Activated B cell treated with CpG ODN at 0.5 μM for 24 hours (primary cell): ENCODE data around the gene NPDC1. TPM values are rescaled to one million over a fixed set of nuclear protein-coding genes. Genes with fewer than 3 reads are reported as not detected.

Source experiments
- ATAC-seq: fragments of 200-7000 bp; cut with Tn5 transposase; one replicate; pipeline ENCODE4 v1.10.0; 2021; ENCODE audit warnings: low read depth, mild to moderate bottlenecking, moderate library complexity
- CTCF ChIA-PET: fragments of 350-600 bp; sonication (Branson Sonifier 250); formaldehyde crosslinking; loops from one replicate; lab custom pipeline; 2021; ENCODE audit warnings: antibody characterized with exemption; lab: Charles Lee
- POLR2A ChIA-PET: fragments of 350-600 bp; sonication (Branson Sonifier 250); formaldehyde crosslinking; loops from one replicate; lab custom pipeline; 2021; ENCODE audit warnings: antibody characterized with exemption; lab: Charles Lee
- DNase-seq: peaks from one replicate; pipeline ENCODE4 v3.0.0; 2022
- H3K27ac Mint-ChIP-seq: one replicate; pipeline ENCODE4 v1.8.0; 2020; ENCODE audit warnings: mixed read lengths
- H3K27me3 Mint-ChIP-seq: one replicate; pipeline ENCODE4 v1.8.0; 2021; ENCODE audit warnings: mixed read lengths
- H3K36me3 Mint-ChIP-seq: one replicate; pipeline ENCODE4 v1.8.0; 2021; ENCODE audit warnings: low read depth, mixed read lengths
- H3K4me1 Mint-ChIP-seq: one replicate; pipeline ENCODE4 v1.8.0; 2021; ENCODE audit warnings: mixed read lengths
- H3K4me3 Mint-ChIP-seq: one replicate; pipeline ENCODE4 v1.8.0; 2020; ENCODE audit warnings: mild to moderate bottlenecking, mixed read lengths
- H3K9me3 Mint-ChIP-seq: one replicate; pipeline ENCODE4 v1.8.0; 2020; ENCODE audit warnings: mixed read lengths
- intact Hi-C: fragments of 100-400 bp; cut with micrococcal nuclease; formaldehyde crosslinking; loops from one replicate; pipeline ENCODE4 v1.15.1; 2024
- total RNA-seq: library from RNA; stranded (reverse); gene quantifications from 2 replicates; pipeline ENCODE4 v1.2.3, GENCODE V29; 2022
- TF ChIP-seq, protein P1 (sequence below): fragments of 200-600 bp; IDR thresholded peaks from one replicate; pipeline ENCODE4 v1.8.0; 2022; ENCODE audit warnings: antibody characterized with exemption, mild to moderate bottlenecking

The NPDC1 gene
- total RNA-seq, 1 donor from 2014 or later, result 0.18 TPM

DNA sequence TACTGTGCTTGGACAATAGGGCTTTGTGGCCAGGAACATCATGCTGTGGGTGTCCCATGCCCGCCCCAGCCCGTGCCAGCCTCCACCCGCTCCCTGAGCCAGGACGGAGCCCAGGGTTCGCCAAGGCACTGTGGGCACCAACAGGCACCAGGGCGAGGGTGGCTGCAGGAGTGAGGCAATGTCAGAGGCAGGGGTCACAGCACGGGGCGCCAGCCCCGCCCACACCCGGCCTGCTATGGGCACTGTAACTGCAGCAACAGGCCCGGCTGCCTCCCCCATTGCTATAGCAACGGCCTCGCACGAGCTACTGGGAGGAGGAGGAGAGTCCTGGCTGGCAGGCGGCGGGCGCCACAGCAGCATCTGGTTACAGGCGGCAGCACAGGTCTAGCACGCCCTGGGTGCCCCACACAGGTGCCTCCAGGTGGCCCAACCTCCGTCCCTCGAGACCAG lies 20.4 kb downstream of the NPDC1 start:
- DNase-seq (peak; percentile 37), ATAC-seq (peak; percentile 22)
- intact Hi-C loops, result loop anchor here (5.0 kb wide), 1 partner anchor 42 kb away; no protein-coding TSS in a partner anchor
- CTCF ChIA-PET, result interaction anchor here (1.1 to 2.1 kb wide), 3 partner anchors 10 to 42 kb away, joined by 3 to 11 read pairs (median 3); no protein-coding TSS in a partner anchor
- Mint-ChIP-seq H3K36me3 (no peaks in the 10 kb centered on the region), H3K4me1 (peaks cover 37% of the 10 kb centered on the region), H3K4me3 (no peak overlapping the region), H3K9me3 (no peaks in the 10 kb centered on the region), H3K27me3 (no peaks in the 10 kb centered on the region), H3K27ac (peak overlapping the region; percentile 35)
- POLR2A ChIA-PET, result interaction anchor here (0.5 kb wide), 1 partner anchor 59 kb away, joined by 4 read pairs; no protein-coding TSS in a partner anchor
- TF ChIP-seq, protein P1, sequence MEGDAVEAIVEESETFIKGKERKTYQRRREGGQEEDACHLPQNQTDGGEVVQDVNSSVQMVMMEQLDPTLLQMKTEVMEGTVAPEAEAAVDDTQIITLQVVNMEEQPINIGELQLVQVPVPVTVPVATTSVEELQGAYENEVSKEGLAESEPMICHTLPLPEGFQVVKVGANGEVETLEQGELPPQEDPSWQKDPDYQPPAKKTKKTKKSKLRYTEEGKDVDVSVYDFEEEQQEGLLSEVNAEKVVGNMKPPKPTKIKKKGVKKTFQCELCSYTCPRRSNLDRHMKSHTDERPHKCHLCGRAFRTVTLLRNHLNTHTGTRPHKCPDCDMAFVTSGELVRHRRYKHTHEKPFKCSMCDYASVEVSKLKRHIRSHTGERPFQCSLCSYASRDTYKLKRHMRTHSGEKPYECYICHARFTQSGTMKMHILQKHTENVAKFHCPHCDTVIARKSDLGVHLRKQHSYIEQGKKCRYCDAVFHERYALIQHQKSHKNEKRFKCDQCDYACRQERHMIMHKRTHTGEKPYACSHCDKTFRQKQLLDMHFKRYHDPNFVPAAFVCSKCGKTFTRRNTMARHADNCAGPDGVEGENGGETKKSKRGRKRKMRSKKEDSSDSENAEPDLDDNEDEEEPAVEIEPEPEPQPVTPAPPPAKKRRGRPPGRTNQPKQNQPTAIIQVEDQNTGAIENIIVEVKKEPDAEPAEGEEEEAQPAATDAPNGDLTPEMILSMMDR, result no peak

DNA sequence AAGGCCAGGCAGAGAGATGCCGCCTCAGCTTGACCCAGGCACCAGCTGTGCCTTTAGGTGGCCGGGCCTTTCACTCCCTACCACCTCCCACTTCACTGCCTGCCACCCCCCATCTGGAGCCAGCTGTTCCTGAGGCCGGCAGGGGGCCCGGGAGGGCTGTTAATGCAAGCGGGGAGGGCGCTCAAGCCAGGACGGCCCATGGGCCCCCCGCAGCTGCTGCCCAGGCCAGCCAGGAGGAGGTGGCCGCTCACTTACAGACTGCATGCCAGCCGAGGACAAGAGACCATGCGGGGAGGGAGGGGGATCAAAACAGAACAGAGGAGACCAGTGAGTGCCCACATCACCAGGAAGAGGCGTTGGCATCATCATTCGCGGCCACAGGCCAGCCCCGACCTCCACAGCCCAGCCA lies 22.4 kb downstream of the NPDC1 start:
- POLR2A ChIA-PET, result no interaction called here
- intact Hi-C loops, result no loop called here
- ATAC-seq (no peak), DNase-seq (no peak)
- Mint-ChIP-seq H3K9me3 (no peaks in the 10 kb centered on the region), H3K27ac (no peak overlapping the region), H3K36me3 (peaks cover 2% of the 10 kb centered on the region), H3K27me3 (no peaks in the 10 kb centered on the region), H3K4me1 (peaks cover 18% of the 10 kb centered on the region), H3K4me3 (no peak overlapping the region)
- CTCF ChIA-PET, result no interaction called here
- TF ChIP-seq, protein P1, result no peak

DNA sequence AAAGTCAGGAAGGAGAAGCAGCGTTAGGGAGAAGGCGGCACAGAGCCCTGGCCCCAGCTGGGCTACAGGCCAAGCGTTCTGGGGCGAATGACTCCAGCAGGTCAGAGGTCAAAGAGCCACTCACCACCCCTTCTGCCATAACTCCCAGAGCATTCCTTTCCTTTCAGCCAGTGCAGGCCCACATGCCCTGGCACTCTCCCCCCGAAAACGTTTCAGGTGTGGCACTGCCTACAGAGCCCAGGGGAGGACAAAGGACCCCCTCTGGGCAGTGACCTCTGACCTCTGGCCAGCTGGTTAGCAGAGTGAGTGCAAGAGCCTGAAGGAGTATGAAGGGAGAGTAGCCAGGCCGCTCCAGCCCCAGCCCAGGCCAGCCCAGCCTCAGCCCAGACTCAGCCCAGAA lies 22.8 kb downstream of the NPDC1 start:
- no peak for ATAC-seq
- H3K4me1 Mint-ChIP-seq, result peaks cover 18% of the 10 kb centered on the region

DNA sequence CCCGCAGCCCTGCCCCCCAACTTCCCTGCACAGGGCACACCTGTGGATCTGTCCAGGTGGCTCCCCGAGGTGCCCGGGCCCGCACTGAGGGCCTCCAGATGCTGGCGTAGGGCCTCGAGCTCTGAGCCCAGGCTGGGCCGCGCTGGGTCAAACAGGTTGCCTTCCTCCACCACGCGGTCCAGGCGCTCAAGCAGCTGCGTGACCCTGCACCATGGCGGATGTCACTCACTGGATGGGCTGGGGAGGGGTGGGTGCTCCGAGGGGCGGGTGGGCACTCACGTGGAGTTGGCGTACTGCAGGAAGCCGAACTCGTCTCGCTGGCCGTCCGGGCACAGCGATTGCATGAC lies 23.3 kb downstream of the NPDC1 start:
- Mint-ChIP-seq H3K9me3 (no peaks in the 10 kb centered on the region), H3K27ac (no peak overlapping the region), H3K27me3 (no peaks in the 10 kb centered on the region), H3K4me3 (no peak overlapping the region), H3K4me1 (peaks cover 18% of the 10 kb centered on the region), H3K36me3 (peaks cover 2% of the 10 kb centered on the region)
- ATAC-seq (no peak), DNase-seq (no peak)
- TF ChIP-seq, protein P1, result no peak
- intact Hi-C loops, result no loop called here
- CTCF ChIA-PET, result no interaction called here
- POLR2A ChIA-PET, result no interaction called here

More for the DNA sequence above, 22.8 kb downstream of the NPDC1 start:
- intact Hi-C loops, result no loop called here
- ChIA-PET CTCF (no interaction called here), POLR2A (no interaction called here)
- Mint-ChIP-seq H3K9me3 (no peaks in the 10 kb centered on the region), H3K4me3 (no peak overlapping the region), H3K27me3 (no peaks in the 10 kb centered on the region), H3K27ac (no peak overlapping the region), H3K36me3 (peaks cover 2% of the 10 kb centered on the region)
- TF ChIP-seq, protein P1, result no peak
- DNase-seq, result no peak

DNA sequence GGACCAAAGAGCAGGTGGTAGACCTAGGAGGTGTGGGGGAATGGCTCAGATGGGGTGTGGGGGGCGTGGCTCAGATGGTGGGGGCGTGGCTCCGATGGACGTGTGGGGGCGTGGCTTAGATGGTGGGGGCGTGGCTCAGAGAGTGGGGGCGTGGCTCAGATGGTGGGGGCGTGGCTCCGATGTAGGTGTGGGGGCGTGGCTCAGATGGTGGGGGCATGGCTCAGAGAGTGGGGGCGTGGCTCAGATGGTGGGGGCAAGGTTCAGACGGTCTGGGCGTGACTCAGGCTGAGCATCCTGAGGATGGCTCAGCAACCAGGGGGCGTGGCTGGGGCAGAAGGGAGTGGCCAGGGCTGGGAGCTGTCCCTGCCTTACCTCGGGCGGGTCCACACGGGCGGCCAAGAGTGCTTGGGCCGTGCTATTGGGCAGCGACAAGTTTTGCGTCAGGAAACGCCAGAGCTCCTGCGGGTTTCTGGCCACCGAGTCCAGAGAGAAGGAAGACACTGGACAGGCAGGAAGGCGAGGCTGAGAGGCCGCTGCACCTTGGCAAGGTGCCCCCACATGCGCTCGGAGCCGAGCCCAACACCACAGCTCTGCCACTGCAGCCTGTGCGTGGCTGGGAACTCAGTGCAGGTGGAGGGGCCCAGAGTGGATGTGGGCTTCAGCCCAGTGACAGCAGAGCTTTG lies 23.9 kb downstream of the NPDC1 start:
- DNase-seq, result no peak
- H3K27ac Mint-ChIP-seq, result no peak overlapping the region

More for the DNA sequence above, 23.9 kb downstream of the NPDC1 start:
- ChIA-PET CTCF (no interaction called here), POLR2A (no interaction called here)
- H3K27me3 Mint-ChIP-seq, result no peaks in the 10 kb centered on the region
- no peak overlapping the region for H3K4me3 Mint-ChIP-seq
- TF ChIP-seq, protein P1, result no peak
- peak; percentile 71 for ATAC-seq
- peaks cover 15% of the 10 kb centered on the region for H3K4me1 Mint-ChIP-seq
- H3K36me3 Mint-ChIP-seq, result peaks cover 2% of the 10 kb centered on the region
- intact Hi-C loops, result no loop called here
- H3K9me3 Mint-ChIP-seq, result no peaks in the 10 kb centered on the region
